K562 (cell line): Measurements from ENCODE around the gene TCF3. TPM values are rescaled to one million over a fixed set of nuclear protein-coding genes. Genes with fewer than 3 reads are reported as not detected.

Experiments
- BCL6 ChIP-seq: fragments of 250-450 bp; sonication (Bioruptor Pico); IDR thresholded peaks from 2 replicates; pipeline ENCODE4 v1.4.0; 2020
- BCLAF1 ChIP-seq, 2 experiments: fragments of 450-650 bp in 1 of 2; IDR thresholded peaks; 2 replicates each; pipeline ENCODE4 v1.6.1; 2011 to 2017; ENCODE audit warnings: low read depth in 2 of 2, antibody characterized with exemption in 1 of 2, borderline replicate concordance in 1 of 2, low read length in 1 of 2, mild to moderate bottlenecking in 1 of 2, mixed read lengths in 1 of 2; ENCODE audit not compliant: control insufficient read depth in 1 of 2
- CHAMP1 ChIP-seq: fragments of 450-650 bp; IDR thresholded peaks from 2 replicates; pipeline ENCODE4 v1.6.1; 2016; ENCODE audit warnings: mild to moderate bottlenecking
- COPS2 ChIP-seq: fragments of 450-650 bp; conservative IDR thresholded peaks from 2 replicates; pipeline ENCODE4 v1.6.1; 2016; ENCODE audit warnings: mild to moderate bottlenecking, moderate library complexity
- DDX20 ChIP-seq: fragments of 450-650 bp; IDR thresholded peaks from 2 replicates; pipeline ENCODE4 v1.6.1; 2016; ENCODE audit warnings: missing genetic modification characterization, low read depth, mild to moderate bottlenecking, missing compliant biosample characterization, moderate library complexity
- FOXK2 ChIP-seq, 2 experiments: fragments of 450-650 bp; IDR thresholded peaks in 1 of 2; conservative IDR thresholded peaks in 1 of 2; 2 replicates each; pipeline ENCODE4 v1.6.1; 2016; ENCODE audit warnings: low read depth in 2 of 2, mild to moderate bottlenecking in 1 of 2
- HMGN3 ChIP-seq: IDR thresholded peaks from 2 replicates; pipeline ENCODE4 v1.6.1; 2011; ENCODE audit warnings: borderline replicate concordance, low read depth, mild to moderate bottlenecking, mixed read lengths, low read length; ENCODE audit not compliant: insufficient read length; ENCODE audit errors: extremely low read depth
- JUN ChIP-seq, 2 experiments: sonication (generic) in 1 of 2; formaldehyde crosslinking in 1 of 2; IDR thresholded peaks; 2 replicates each; pipeline versions ENCODE4 v1.6.1 to v1.8.0; 2012 to 2022; ENCODE audit warnings: borderline replicate concordance in 2 of 2, mild to moderate bottlenecking in 2 of 2, improper control_type of control experiment in 1 of 2, low read depth in 1 of 2, low read length in 1 of 2, missing genetic modification reagents in 1 of 2
- MNT ChIP-seq, 2 experiments: fragments of 450-650 bp; conservative IDR thresholded peaks; 2 replicates each; pipeline ENCODE4 v1.6.1; 2017; ENCODE audit warnings: mild to moderate bottlenecking in 2 of 2, moderate library complexity in 2 of 2
- NFRKB ChIP-seq: fragments of 450-650 bp; IDR thresholded peaks from 2 replicates; pipeline ENCODE4 v1.6.1; 2016; ENCODE audit warnings: low read depth
- NRF1 ChIP-seq, 2 experiments: fragments of 450-650 bp; IDR thresholded peaks in 1 of 2; conservative IDR thresholded peaks in 1 of 2; 2 replicates each; pipeline ENCODE4 v1.6.1; 2014; ENCODE audit warnings: mild to moderate bottlenecking in 2 of 2
- POLR2G ChIP-seq: fragments of 200-400 bp; formaldehyde crosslinking; IDR thresholded peaks from 2 replicates; pipeline ENCODE4 v1.6.1; 2017; ENCODE audit warnings: low read depth, mild to moderate bottlenecking, antibody characterized with exemption, low read length, moderate library complexity
- SIN3A ChIP-seq, 2 experiments: fragments of 150-350 bp in 1 of 2; IDR thresholded peaks; 2 replicates each; pipeline ENCODE4 v1.6.1; 2011 to 2016; ENCODE audit warnings: borderline replicate concordance in 2 of 2, low read depth in 2 of 2, low read length in 2 of 2, mild to moderate bottlenecking in 2 of 2, moderate library complexity in 2 of 2; ENCODE audit not compliant: control insufficient read depth in 1 of 2
- SMARCE1 ChIP-seq: fragments of 450-650 bp; IDR thresholded peaks from 2 replicates; pipeline ENCODE4 v1.7.1; 2016; ENCODE audit warnings: mild to moderate bottlenecking
- STAT5A ChIP-seq: IDR thresholded peaks from 2 replicates; pipeline ENCODE4 v1.6.1; 2012; ENCODE audit warnings: low read length, inconsistent platforms, borderline replicate concordance
- TCFL5 ChIP-seq: fragments of 250-450 bp; sonication (Bioruptor Pico); conservative IDR thresholded peaks from 2 replicates; pipeline ENCODE4 v1.6.1; 2021; ENCODE audit warnings: mild to moderate bottlenecking, moderate library complexity, matching md5 sums
- TEAD4 ChIP-seq, 2 experiments: sonication (generic) in 1 of 2; formaldehyde crosslinking in 1 of 2; IDR thresholded peaks; 2 replicates each; pipeline versions ENCODE4 v1.6.1 to v1.8.0; 2012 to 2022; ENCODE audit warnings: borderline replicate concordance in 1 of 2, inconsistent platforms in 1 of 2, low read length in 1 of 2, mild to moderate bottlenecking in 1 of 2, missing genetic modification reagents in 1 of 2
- ZBED1 ChIP-seq: IDR thresholded peaks from 2 replicates; pipeline ENCODE4 v1.6.1; 2014
- polyA plus RNA-seq, 8 experiments: library from polyadenylated mRNA; depleted of rRNA in 4 of 8; stranded (reverse) in 5 of 8; unstranded in 3 of 8; fragments of >200 nt; fragmentation: Nextera tagmentation in 2 of 8; fragmentation: Illumina TruSeq in 1 of 8; extraction: Ambion mirVana in 2 of 8; extraction: Trizol in 1 of 8; gene quantifications; 2 replicates each; pipeline versions ENCODE4 v1.2.1 to v1.2.3, GENCODE V29; 2011 to 2014; ENCODE audit warnings: inconsistent platforms in 1 of 8, missing spikeins in 1 of 8
- total RNA-seq, 7 experiments: library from RNA; depleted of rRNA in 6 of 7; stranded (reverse); fragments of >200 nt in 6 of 7; fragmentation: Illumina TruSeq in 2 of 7; extraction: Trizol in 2 of 7; gene quantifications; 2 replicates each; pipeline versions ENCODE4 v1.2.1 to v1.2.3, GENCODE V29; 2011 to 2021; ENCODE audit warnings: low replicate concordance in 1 of 7

TCF3 gene
- total and polyA plus RNA-seq, 9 of the 15 experiments (the other 6 are each of a cell fraction or from before 2014, with no cell fraction given): 5.6 to 259 (median 84.0) TPM

DNA sequence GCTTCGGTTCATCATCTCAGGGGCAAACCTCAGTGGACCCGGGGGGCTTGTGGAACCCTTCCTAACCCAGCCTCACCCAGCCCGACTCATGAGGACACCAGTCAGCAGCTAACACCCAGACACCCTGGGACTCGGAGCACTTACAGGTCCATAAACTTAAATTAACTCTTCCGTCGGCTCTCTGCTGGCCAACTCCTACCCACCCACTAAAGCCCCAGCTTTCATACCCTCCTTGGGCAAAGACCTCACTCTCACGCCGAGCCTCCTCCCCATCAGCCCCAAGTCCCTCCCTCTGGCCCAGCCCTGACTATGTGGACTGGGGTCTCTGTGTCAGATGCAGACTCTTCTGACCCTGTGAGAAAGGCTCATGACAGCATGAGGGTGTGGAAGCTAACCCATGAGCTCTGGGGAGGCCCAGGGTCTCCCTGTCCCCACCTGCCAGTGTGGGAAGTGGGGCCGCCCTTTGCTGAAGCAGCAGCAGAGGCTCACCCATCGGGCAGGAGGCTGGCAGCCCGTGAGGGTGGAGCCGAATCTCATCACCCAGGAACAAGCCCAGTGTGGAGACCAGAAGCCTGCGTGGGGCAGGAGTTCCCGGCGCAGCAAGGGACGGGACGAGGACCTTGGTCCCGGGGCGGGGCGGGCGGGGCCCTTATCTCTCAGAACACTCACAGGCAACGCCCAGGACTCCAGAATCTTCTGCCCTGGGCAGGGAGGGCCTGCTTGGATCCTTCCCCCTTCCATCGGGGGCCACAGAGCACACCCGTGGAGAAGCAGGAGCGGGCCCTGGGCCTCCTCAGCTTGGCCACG lies 19.8 kb downstream of the TCF3 start (continued):
- 0 out of 2 replicates have a peak, but pooled peaks have one; percentile 9 for TF ChIP-seq CHAMP1
- TF ChIP-seq JUN (IDR thresholded peaks at IDR 0.05; ENCODE audit: borderline replicate concordance, low read depth, low read length): no peak
- no peak for TF ChIP-seq JUN (CRISPR knock-in tag; IDR thresholded peaks at IDR 0.05; ENCODE audit: borderline replicate concordance)
- TF ChIP-seq MNT (conservative IDR thresholded peaks at IDR 0.05): peak in 1 of 2 experiments; percentile 66; a peak in 2 of 4 replicates
- TF ChIP-seq BCLAF1 (IDR thresholded peaks at IDR 0.05; ENCODE audit: borderline replicate concordance in 1 of 2, control insufficient read depth in 1 of 2, low read depth in 2 of 2, low read length in 1 of 2): no peak
- TF ChIP-seq POLR2G: peak; percentile 49; the same call in 1 of the 2 replicates
- TF ChIP-seq TEAD4 (IDR thresholded peaks at IDR 0.05; ENCODE audit: low read length): peak; percentile 32; the same call in 1 of the 2 replicates
- no peak for TF ChIP-seq TEAD4 (CRISPR knock-in tag; IDR thresholded peaks at IDR 0.05; ENCODE audit: borderline replicate concordance)
- no peak for TF ChIP-seq DDX20
- no peak for TF ChIP-seq COPS2
- peak; percentile 11; the same call in 1 of the 2 replicates for TF ChIP-seq STAT5A
- 0 out of 2 replicates have a peak, but pooled peaks have one; percentile 27 for TF ChIP-seq NFRKB
- no peak for TF ChIP-seq SIN3A (IDR thresholded peaks at IDR 0.05; ENCODE audit: borderline replicate concordance in 2 of 2, control insufficient read depth in 1 of 2, low read depth in 2 of 2, low read length in 2 of 2)
- no peak for TF ChIP-seq BCL6
- TF ChIP-seq NRF1 (conservative IDR thresholded peaks at IDR 0.05 in 1 of 2, IDR thresholded peaks at IDR 0.05 in 1 of 2): peak; percentile 72
- TF ChIP-seq TCFL5 (CRISPR knock-in tag): no peak
- TF ChIP-seq SMARCE1: no peak
- TF ChIP-seq ZBED1: no peak
- TF ChIP-seq FOXK2 (conservative IDR thresholded peaks at IDR 0.05 in 1 of 2, IDR thresholded peaks at IDR 0.05 in 1 of 2; ENCODE audit: low read depth in 2 of 2): no peak
- TF ChIP-seq HMGN3: peak; percentile 81
